HG02588 (cell line): ENCODE measurements around the gene LBR.
A peak's percentile ranks its signal among the peaks of the same experiment; 100 is the strongest.

Experiments used
- ATAC-seq: cut with Tn5 transposase; IDR thresholded peaks from one replicate; pipeline ENCODE4 v1.9.1; 2021; ENCODE audit warnings: mild to moderate bottlenecking, moderate library complexity; ENCODE audit not compliant: unreplicated experiment

Gene LBR

GRCh38 chr1:225464851-225465792, 37.3 kb upstream of the LBR start:
- no peak for ATAC-seq

- ATAC-seq, result no peak
These were observed 35.1 kb upstream of the LBR start for GRCh38 chr1:225462714-225463574.

DNA sequence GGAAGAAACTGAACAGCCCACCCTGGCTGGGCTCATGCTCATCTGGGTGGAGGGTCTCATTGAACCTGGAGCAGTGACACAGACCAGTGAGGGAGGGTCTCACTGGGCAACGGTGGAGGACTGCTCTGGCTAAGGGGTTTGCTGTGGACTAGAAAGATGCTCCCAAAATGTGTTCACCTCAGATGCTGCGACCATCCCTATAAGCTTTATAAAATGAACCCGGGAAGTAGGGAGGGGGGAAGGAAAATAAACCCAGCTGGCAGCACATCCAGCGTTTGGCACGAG, 34.5 kb upstream of the LBR start:
- no peak for ATAC-seq

DNA sequence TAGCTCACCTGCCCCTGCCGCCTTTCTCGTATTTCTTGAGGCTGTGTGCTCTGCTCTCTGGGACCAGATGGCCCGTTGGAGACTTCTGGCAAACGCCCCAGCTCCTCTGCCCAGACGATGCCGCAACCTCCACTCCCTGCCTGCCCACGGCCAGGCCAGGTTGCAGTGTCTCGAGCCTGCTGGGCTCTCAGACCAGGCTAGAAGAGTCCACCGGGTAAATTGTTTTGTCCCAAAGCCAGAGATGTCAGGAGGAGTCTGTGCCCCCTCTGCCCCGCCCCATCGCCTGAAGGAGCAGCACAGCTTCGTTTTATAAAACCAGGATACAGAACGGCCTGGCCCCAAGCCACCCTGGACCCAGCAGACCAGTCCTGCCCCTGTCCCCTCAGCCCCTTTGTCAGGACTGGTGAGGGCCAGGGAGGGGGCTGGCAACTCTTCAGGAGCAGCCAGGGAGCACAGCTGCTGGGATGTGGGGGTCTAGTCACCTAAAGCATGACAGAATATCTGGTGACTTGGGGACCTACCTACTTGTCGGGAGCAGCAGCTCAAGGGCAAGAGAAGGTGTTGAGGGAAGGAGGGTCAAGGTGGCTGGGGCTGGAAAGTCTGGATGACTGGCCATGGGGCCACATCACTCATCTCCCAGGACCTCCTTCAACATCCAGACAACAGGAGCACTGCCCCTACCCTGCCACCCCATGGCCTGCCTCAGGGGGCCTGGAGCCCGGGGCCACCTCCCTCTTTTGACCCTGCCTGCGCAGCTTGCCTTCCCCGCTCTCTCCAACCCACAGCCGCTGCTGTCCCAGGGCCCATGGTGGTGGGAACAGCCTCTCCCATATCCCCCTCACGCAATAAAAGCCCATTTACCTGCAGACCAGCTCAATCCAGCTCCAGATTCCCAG, 33.9 kb upstream of the LBR start:
- no peak for ATAC-seq

DNA sequence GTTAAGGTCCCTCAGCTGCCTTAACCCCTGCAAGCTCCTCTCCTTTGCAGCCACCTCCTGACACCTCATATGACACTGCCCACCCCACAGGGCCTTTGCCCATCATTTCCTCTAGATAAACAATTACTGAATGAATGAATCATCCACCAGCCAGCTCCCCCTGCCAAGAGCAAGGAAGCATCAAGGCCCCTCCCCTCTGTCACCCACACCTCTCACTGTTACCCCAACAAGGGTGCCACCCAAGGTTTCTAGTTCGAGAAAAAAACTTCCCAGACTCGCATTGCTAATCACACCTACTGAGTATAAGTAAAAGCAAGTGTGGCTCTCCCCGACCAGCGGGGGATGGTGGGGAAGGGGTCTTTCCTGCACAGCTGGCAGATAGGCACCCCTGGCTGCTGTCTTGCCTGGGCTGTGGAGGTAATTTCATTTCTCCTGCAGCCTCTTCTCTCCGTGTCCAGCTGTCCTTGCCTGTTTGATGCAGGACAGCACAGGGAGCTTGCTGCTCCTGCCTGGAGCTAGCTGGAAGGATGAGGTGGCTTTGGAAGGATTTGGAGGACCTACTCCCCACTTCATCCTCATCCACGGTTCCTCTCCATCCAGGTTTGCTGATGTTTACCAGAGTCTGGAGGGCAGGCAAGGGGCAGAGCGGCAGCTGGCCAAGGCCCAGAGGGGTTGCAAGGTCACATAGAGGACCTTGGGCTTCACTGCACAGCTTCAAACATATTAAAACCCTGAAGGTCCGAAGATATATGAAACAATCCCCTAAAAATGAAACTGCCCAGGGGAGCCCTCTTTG, 33.1 kb upstream of the LBR start:
- ATAC-seq, result no peak

- no peak for ATAC-seq
These were observed 32.3 kb upstream of the LBR start for GRCh38 chr1:225460021-225460736.

DNA sequence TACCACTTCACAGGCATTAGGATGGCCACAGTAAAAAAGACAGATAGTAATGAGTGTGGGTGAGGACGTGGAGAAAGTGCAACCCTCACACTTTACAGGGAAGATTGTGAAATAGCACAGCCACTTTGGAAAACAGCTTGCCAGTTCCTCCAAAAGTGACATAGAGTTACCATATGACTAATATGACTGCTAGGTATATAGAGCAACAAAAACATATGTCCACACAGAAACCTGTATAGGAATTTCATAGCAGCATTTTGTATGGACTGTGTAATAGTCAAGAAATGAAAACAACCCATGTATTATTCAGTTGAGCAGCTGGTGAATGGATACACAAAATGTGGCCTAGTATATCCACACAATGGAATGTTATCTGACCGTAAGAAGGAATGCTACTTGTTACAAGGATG, 30.4 kb upstream of the LBR start:
- ATAC-seq, result no peak

- peak; percentile 77 for ATAC-seq
These were observed 26.9 kb upstream of the LBR start for GRCh38 chr1:225454733-225455132.

DNA sequence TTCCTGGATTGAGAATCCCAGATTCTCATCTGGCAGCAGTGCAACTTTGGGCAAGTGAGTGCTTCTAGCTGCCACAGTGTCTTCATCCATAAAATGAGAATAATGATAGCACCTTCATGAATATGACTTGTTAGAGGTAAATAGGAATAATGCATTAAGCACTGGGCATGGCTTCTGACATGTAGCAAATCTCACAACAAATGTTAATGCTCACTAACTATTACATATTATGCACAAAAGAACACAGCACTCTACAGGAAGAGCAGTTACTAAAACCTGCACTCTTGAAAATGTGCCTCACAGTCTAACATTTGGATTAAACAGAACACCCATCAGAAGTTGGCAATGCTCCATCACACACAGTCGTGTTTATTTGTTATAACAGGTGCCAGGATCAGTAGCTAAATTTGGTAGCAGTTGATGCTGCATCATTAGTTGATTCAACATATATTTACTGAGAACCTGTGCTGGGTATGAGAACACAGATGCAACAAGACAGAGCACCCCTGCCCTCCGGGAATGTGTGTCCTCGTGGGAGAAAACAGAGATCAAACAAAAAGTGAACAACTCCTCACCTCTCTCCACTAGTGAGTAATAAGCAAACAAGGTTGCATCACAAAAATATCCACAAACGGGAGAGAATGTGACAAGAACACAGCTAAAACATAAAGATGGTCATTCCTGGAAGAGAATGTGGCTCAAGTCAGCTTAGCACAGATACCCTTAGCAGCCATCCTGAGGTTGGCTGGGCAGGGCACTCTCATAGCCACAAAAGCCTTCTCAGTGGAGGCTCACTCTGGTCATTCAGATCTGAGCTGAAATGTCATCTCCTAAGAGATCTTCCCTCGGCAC, 26.2 kb upstream of the LBR start:
- peak; percentile 7 for ATAC-seq

GRCh38 chr1:225451840-225452515, 24.1 kb upstream of the LBR start:
- ATAC-seq, result no peak

- ATAC-seq, result no peak
These were observed 23.5 kb upstream of the LBR start for GRCh38 chr1:225451340-225451739.

GRCh38 chr1:225450491-225451191, 22.8 kb upstream of the LBR start:
- ATAC-seq, result no peak

DNA sequence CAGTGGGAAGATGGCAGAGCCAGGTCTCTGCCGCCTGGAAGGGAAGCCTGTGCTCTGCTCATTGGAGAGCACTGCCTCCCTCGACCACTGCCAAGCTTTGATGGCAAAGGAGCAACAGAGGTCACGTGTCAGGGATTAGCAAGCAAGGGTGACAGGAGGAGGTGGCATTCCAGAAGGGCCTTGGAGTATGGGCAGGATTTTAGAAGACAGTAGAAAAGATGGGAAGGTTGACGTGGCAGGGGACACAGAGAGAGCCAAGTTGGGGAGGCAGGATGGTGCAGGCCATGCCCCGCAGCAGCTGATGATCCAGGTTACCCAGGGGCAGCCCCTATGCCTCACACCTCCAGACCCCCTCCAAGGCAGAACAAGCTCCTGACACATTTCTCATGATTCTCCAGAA, 21.9 kb upstream of the LBR start:
- no peak for ATAC-seq

GRCh38 chr1:225449261-225449660, 21.4 kb upstream of the LBR start:
- no peak for ATAC-seq

DNA sequence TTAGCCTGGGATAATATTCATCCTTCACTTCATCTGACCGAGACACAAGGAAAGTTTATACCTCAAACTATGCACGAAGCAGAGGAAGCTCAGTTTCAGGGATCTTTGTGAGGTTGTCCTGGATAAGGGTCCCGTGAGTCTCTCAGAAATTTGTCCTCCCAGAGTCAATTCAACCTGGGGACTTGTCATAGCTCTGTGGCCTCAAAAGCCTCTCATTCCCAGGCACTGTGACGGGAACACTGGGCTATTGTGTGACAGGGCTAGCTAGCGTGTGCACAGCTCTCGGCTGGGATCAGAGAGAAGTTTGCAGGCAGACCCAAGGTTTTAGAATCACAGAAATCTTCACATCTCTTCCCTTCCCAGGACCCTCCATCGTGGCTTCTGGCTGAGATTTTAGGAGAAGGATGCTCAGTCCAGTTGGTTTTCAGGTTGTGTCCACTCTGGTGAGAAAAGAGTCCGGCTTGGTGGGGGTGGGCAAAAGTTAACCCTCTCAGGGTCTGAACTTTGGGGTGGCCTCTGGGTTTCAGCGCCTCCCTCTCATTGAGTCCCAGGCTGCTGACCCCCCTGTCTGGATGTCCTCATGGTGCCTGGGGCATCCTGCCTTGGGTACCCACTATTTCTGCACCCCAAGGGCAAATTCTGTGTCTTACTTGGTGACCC, 20.4 kb upstream of the LBR start:
- no peak for ATAC-seq

DNA sequence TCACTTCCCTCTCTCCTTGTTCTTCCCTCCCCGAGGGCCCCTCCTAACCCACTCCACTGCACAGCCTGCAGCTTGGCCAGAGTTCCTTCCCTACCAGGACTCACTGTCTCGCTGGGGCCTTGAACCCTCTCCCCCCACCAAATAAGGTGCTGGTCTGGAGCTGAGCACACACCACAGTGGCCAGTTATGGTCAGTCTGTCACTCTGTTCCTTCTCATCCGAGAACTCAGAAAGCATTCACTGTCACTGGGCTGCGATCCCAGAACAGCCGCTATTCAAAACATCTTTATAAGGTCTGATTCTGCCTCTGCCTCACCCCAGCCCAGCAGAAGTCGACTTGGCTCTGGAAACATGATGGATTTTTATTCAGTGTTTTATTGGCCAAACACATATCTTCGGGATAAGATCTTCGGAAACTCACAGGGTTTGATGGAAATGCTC, 19.8 kb upstream of the LBR start:
- ATAC-seq, result no peak
